ENCODE results near the gene ZBED4. TPM values are rescaled to one million over a fixed set of nuclear protein-coding genes. Genes with fewer than 3 reads are reported as not detected.

Gene ZBED4
- total RNA-seq, 2 donors from 2014 or later = 16.2 to 19.9 TPM

- no peaks in the 10 kb centered on the region for H3K4me1 ChIP-seq
- no peak overlapping the region for H3K9ac ChIP-seq (ENCODE audit: low read depth in 2 of 2, low read length in 2 of 2)
- intact Hi-C loops (cut with DNase I) = no loop called here
- TF ChIP-seq, protein P1, sequence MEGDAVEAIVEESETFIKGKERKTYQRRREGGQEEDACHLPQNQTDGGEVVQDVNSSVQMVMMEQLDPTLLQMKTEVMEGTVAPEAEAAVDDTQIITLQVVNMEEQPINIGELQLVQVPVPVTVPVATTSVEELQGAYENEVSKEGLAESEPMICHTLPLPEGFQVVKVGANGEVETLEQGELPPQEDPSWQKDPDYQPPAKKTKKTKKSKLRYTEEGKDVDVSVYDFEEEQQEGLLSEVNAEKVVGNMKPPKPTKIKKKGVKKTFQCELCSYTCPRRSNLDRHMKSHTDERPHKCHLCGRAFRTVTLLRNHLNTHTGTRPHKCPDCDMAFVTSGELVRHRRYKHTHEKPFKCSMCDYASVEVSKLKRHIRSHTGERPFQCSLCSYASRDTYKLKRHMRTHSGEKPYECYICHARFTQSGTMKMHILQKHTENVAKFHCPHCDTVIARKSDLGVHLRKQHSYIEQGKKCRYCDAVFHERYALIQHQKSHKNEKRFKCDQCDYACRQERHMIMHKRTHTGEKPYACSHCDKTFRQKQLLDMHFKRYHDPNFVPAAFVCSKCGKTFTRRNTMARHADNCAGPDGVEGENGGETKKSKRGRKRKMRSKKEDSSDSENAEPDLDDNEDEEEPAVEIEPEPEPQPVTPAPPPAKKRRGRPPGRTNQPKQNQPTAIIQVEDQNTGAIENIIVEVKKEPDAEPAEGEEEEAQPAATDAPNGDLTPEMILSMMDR (IDR thresholded peaks at IDR 0.05) = no peak
- H3K9me3 ChIP-seq = no peaks in the 10 kb centered on the region
- DNase-seq = no peak
- no peaks in the 10 kb centered on the region for H3K27me3 ChIP-seq
- H3K27ac ChIP-seq = no peak overlapping the region
- H3K36me3 ChIP-seq = no peaks in the 10 kb centered on the region
- H3K4me3 ChIP-seq = no peak overlapping the region
These were observed 18.7 kb downstream of the ZBED4 start for GRCh38 chr22:49872347-49872746.

DNA sequence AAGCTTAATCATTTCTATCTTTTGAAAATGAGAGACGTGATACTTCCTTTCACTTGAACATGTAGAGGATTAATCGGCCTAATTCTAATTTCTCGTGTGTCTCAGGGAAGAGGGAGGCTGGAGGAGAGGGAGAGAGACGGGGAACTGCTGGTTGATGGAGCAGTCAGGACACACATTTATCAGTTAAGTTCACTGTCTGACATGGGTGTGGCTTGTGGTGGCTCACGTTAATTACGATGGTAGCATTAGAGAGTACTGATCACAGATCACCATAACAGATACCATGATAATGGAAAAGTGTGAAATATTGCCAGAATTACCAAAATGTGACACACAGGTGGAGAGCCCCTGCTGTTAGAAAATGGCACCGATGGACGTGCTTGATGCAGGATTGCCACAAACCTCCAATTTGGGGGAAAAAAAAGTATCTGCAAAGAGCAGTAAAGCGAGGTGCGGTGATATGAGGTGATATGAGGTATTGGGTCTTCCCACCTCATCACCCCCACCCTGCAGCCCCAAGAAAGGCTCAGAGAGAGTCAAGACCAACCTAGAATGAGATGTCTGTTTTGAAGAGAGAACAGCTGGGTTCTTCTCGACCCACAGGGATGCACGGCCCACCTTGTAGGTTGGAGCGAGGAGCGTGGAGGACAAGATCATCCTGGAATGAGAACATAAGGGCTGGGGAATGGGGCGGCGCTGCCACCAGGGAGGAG is 19.7 kb downstream of the ZBED4 start:
- H3K27ac ChIP-seq = no peak overlapping the region
- intact Hi-C loops (cut with DNase I) = no loop called here
- DNase-seq = no peak
- no peak overlapping the region for H3K9ac ChIP-seq (ENCODE audit: low read depth in 2 of 2, low read length in 2 of 2)
- no peaks in the 10 kb centered on the region for H3K4me1 ChIP-seq
- H3K4me3 ChIP-seq = no peak overlapping the region
- H3K27me3 ChIP-seq = no peaks in the 10 kb centered on the region
- H3K9me3 ChIP-seq = no peaks in the 10 kb centered on the region
- no peaks in the 10 kb centered on the region for H3K36me3 ChIP-seq
- TF ChIP-seq, protein P1 (IDR thresholded peaks at IDR 0.05) = no peak

DNA sequence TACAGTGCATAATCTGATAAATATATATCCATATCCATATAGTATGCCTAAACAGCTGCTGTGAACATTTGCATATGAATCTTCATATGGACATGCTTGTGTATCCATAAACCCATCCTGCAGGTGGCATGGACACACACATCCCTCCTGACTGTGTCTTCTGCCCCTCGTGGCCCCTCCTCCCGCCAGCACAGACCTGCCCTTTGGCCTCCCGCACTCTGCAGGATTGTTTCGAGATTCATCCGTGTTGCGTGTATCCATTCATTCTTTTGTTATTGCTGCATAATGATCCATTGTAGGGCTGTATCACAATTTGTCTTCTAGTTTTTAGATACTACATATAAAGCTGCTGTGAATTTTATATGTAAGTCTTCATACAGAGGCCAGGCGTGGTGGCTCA is 24.0 kb downstream of the ZBED4 start:
- no peak overlapping the region for H3K9ac ChIP-seq (ENCODE audit: low read depth in 2 of 2, low read length in 2 of 2)
- no peak for DNase-seq
- H3K27me3 ChIP-seq = no peaks in the 10 kb centered on the region
- H3K9me3 ChIP-seq = no peaks in the 10 kb centered on the region
- TF ChIP-seq, protein P1 (IDR thresholded peaks at IDR 0.05) = no peak
- H3K27ac ChIP-seq = no peak overlapping the region
- no peaks in the 10 kb centered on the region for H3K4me1 ChIP-seq
- no peak overlapping the region for H3K4me3 ChIP-seq
- H3K36me3 ChIP-seq = no peaks in the 10 kb centered on the region
- intact Hi-C loops (cut with DNase I) = no loop called here

- Histone ChIP-seq H3K27me3 (no peaks in the 10 kb centered on the region), H3K27ac (no peak overlapping the region), H3K4me3 (no peak overlapping the region), H3K9me3 (no peaks in the 10 kb centered on the region), H3K4me1 (no peaks in the 10 kb centered on the region), H3K9ac (ENCODE audit: low read depth in 2 of 2, low read length in 2 of 2) (no peak overlapping the region), H3K36me3 (no peaks in the 10 kb centered on the region)
- TF ChIP-seq, protein P1 (IDR thresholded peaks at IDR 0.05) = no peak
- intact Hi-C loops (cut with DNase I) = no loop called here
- no peak for DNase-seq
These were observed 24.6 kb downstream of the ZBED4 start for GRCh38 chr22:49878206-49878605.

DNA sequence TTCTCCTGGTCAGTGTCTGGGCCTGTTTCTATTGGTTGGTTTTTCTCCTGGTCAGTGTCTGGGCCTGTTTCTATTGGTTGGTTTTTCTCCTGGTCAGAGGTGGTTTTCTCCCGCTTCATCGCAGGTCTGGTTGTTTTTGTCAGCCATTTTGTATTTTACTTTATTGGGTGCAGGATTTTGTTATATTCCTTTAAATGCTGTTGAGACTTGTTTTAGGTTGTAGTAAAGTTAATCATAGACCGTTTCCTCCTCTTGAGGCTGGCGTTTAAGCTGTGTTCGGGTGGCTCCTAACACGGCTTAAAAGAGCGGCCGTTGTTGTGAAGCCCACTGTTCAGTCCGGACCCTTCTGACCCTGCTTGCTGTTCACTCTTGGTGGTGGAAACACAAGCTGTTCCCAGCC is 26.2 kb downstream of the ZBED4 start:
- no peaks in the 10 kb centered on the region for H3K4me1 ChIP-seq
- DNase-seq = no peak
- TF ChIP-seq, protein P1 (IDR thresholded peaks at IDR 0.05) = no peak
- H3K36me3 ChIP-seq = no peaks in the 10 kb centered on the region
- intact Hi-C loops (cut with DNase I) = no loop called here
- H3K4me3 ChIP-seq = no peak overlapping the region
- H3K9me3 ChIP-seq = no peaks in the 10 kb centered on the region
- no peak overlapping the region for H3K27ac ChIP-seq
- H3K9ac ChIP-seq (ENCODE audit: low read depth in 2 of 2, low read length in 2 of 2) = peak overlapping the region in 1 of 2 donors; percentile 1
- H3K27me3 ChIP-seq = no peaks in the 10 kb centered on the region
